Neutrophil (primary cell): ENCODE data around the gene LHX8.

ENCODE experiments used
- H3K27ac ChIP-seq: fragments of 200-600 bp; sonication (generic); 2 replicates; pipeline ENCODE4 v1.5.1; 2016; ENCODE audit warnings: mild to moderate bottlenecking, moderate library complexity
- H3K27me3 ChIP-seq: fragments of 200-600 bp; sonication (generic); 2 replicates; pipeline ENCODE4 v1.6.0; 2016; ENCODE audit warnings: mild to moderate bottlenecking
- H3K36me3 ChIP-seq: fragments of 200-600 bp; sonication (generic); 2 replicates; pipeline ENCODE4 v1.5.1; 2017
- H3K4me1 ChIP-seq, 2 experiments: fragments of 200-600 bp in 1 of 2; sonication (generic) in 1 of 2; 1 replicate in 1 of 2; 2 replicates in 1 of 2; pipeline versions ENCODE4 v1.5.1 to v1.6.1; 2013 to 2016; ENCODE audit warnings: low read depth in 1 of 2, low read length in 1 of 2, mild to moderate bottlenecking in 1 of 2, moderate library complexity in 1 of 2; ENCODE audit not compliant: control insufficient read depth in 1 of 2, insufficient read depth in 1 of 2
- H3K4me3 ChIP-seq, 2 experiments: fragments of 200-600 bp in 1 of 2; sonication (generic) in 1 of 2; 1 replicate in 1 of 2; 2 replicates in 1 of 2; pipeline ENCODE4 v1.5.1; 2013 to 2016; ENCODE audit warnings: low read depth in 1 of 2, low read length in 1 of 2, mild to moderate bottlenecking in 1 of 2, moderate library complexity in 1 of 2
- H3K9me3 ChIP-seq: fragments of 200-600 bp; sonication (generic); 2 replicates; pipeline ENCODE4 v1.5.1; 2016
- CTCF ChIP-seq: fragments of 200-600 bp; sonication (generic); IDR thresholded peaks from 2 replicates; pipeline ENCODE4 v1.5.1; 2016; ENCODE audit warnings: antibody characterized with exemption

LHX8 gene

GRCh38 chr1:75134647-75135572 lies 722 bp downstream of the LHX8 start:
- no peak for TF ChIP-seq CTCF
- Histone ChIP-seq H3K36me3 (no peaks in the 10 kb centered on the region), H3K4me1 (no peaks in the 10 kb centered on the region), H3K27me3 (peaks cover 100% of the 10 kb centered on the region), H3K9me3 (no peaks in the 10 kb centered on the region), H3K27ac (no peak overlapping the region), H3K4me3 (no peak overlapping the region)

GRCh38 chr1:75135573-75136194 lies 1.5 kb downstream of the LHX8 start:
- H3K27me3 ChIP-seq = peaks cover 100% of the 10 kb centered on the region
- H3K4me3 ChIP-seq = no peak overlapping the region
- TF ChIP-seq CTCF = no peak
- H3K4me1 ChIP-seq = no peaks in the 10 kb centered on the region
- no peak overlapping the region for H3K27ac ChIP-seq
- H3K9me3 ChIP-seq = no peaks in the 10 kb centered on the region
- no peaks in the 10 kb centered on the region for H3K36me3 ChIP-seq

- Histone ChIP-seq H3K4me1 (no peaks in the 10 kb centered on the region), H3K36me3 (no peaks in the 10 kb centered on the region), H3K27me3 (peaks cover 100% of the 10 kb centered on the region), H3K4me3 (no peak overlapping the region), H3K9me3 (no peaks in the 10 kb centered on the region), H3K27ac (no peak overlapping the region)
- no peak for TF ChIP-seq CTCF
Measured at GRCh38 chr1:75136195-75136815, 2.1 kb downstream of the LHX8 start.

GRCh38 chr1:75136921-75137641 lies 2.9 kb downstream of the LHX8 start:
- H3K27me3 ChIP-seq = peaks cover 98% of the 10 kb centered on the region
- H3K9me3 ChIP-seq = no peaks in the 10 kb centered on the region
- no peaks in the 10 kb centered on the region for H3K4me1 ChIP-seq
- H3K4me3 ChIP-seq = no peak overlapping the region
- H3K36me3 ChIP-seq = no peaks in the 10 kb centered on the region
- H3K27ac ChIP-seq = no peak overlapping the region
- TF ChIP-seq CTCF = no peak

- H3K4me1 ChIP-seq = no peaks in the 10 kb centered on the region
- H3K27me3 ChIP-seq = no peaks in the 10 kb centered on the region
- H3K36me3 ChIP-seq = no peaks in the 10 kb centered on the region
- H3K4me3 ChIP-seq = no peak overlapping the region
- H3K27ac ChIP-seq = no peak overlapping the region
- TF ChIP-seq CTCF = no peak
- H3K9me3 ChIP-seq = no peaks in the 10 kb centered on the region
Measured at GRCh38 chr1:75152092-75152491, 17.9 kb downstream of the LHX8 start.
